Cardiac fibroblast (primary cell): ENCODE measurements around the gene LRRC1.

Source experiments
- DNase-seq, 2 donors: peaks; one replicate each; pipeline versions ENCODE4 v3.0.0 to v3.0.0-alpha.2; 2010; ENCODE audit warnings: low read depth in 2 of 2
- H3K4me3 ChIP-seq, 2 donors: replicated peaks in 1 of 2; 1 replicate in 1 of 2; 2 replicates in 1 of 2; pipeline ENCODE4 v1.5.1; 2011; ENCODE audit warnings: low read depth in 2 of 2, low read length in 2 of 2, mild to moderate bottlenecking in 2 of 2, moderate library complexity in 1 of 2
- CTCF ChIP-seq: IDR thresholded peaks from one replicate; pipeline ENCODE4 v1.5.1; 2011; ENCODE audit warnings: low read depth, mild to moderate bottlenecking, low read length, inconsistent platforms

The LRRC1 gene

GRCh38 chr6:53795702-53796450 is 1.1 kb downstream of the LRRC1 start:
- TF ChIP-seq CTCF: no peak
- H3K4me3 ChIP-seq: peak overlapping the region; percentile 78 to 83
- peak; percentile 9 to 19 for DNase-seq

- no peak for TF ChIP-seq CTCF
- H3K4me3 ChIP-seq: peak overlapping the region in 1 of 2 donors; percentile 78
- no peak for DNase-seq
Observed at GRCh38 chr6:53796451-53796780, 1.6 kb downstream of the LRRC1 start.

- no peak overlapping the region for H3K4me3 ChIP-seq
- no peak for TF ChIP-seq CTCF
- peak in 1 of 2 donors; percentile 34 for DNase-seq
Observed at GRCh38 chr6:53796791-53797190, 2.0 kb downstream of the LRRC1 start.

- no peak for DNase-seq
- TF ChIP-seq CTCF: no peak
- H3K4me3 ChIP-seq: no peak overlapping the region
Observed at GRCh38 chr6:53797304-53797703, 2.5 kb downstream of the LRRC1 start.

- no peak overlapping the region for H3K4me3 ChIP-seq
- no peak for DNase-seq
- no peak for TF ChIP-seq CTCF
Observed at GRCh38 chr6:53799340-53799739, 4.5 kb downstream of the LRRC1 start.

GRCh38 chr6:53801022-53801421 is 6.2 kb downstream of the LRRC1 start:
- DNase-seq: no peak
- TF ChIP-seq CTCF: no peak
- no peak overlapping the region for H3K4me3 ChIP-seq

- no peak overlapping the region for H3K4me3 ChIP-seq
- DNase-seq: no peak
- no peak for TF ChIP-seq CTCF
Observed at GRCh38 chr6:53802582-53802981, 7.8 kb downstream of the LRRC1 start.
